ENCODE data around the gene PPP1R27.

PPP1R27 gene

GRCh38 chr17:81801327-81801726, 33.5 kb downstream of the PPP1R27 start:
- Histone ChIP-seq H3K36me3 (no peaks in the 10 kb centered on the region), H3K4me3 (ENCODE audit: low read depth, low read length) (no peak overlapping the region), H3K27me3 (peaks cover 66% of the 10 kb centered on the region), H3K9me3 (peaks cover 3% of the 10 kb centered on the region), H3K4me1 (no peaks in the 10 kb centered on the region)
- DNase-seq = no peak
- TF ChIP-seq CTCF (IDR thresholded peaks at IDR 0.05; ENCODE audit: low read depth, low read length) = no peak

GRCh38 chr17:81794509-81794908, 40.3 kb downstream of the PPP1R27 start:
- Histone ChIP-seq H3K4me1 (no peaks in the 10 kb centered on the region), H3K36me3 (no peaks in the 10 kb centered on the region), H3K27me3 (peaks cover 3% of the 10 kb centered on the region; the same call in 1 of the 2 replicates), H3K4me3 (ENCODE audit: low read depth, low read length) (no peak overlapping the region), H3K9me3 (no peaks in the 10 kb centered on the region; the same call in 1 of the 2 replicates)
- no peak for DNase-seq
- TF ChIP-seq CTCF (IDR thresholded peaks at IDR 0.05; ENCODE audit: low read depth, low read length) = no peak

DNA sequence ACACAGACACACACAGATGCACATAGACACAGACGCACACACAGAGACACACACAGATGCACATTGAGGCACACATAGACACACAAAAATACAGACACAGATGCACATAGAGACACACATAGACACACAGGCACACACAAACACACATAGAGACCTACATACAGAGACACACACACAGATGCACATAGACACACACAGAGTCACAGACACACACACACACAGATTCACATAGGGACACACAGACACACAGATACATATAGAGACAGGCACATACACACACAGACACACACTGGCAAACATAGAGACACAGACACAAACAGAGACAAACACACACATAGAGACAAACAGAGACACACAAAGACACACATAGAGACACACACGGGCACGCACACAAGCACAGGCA, 40.8 kb downstream of the PPP1R27 start:
- no peak for TF ChIP-seq CTCF (IDR thresholded peaks at IDR 0.05; ENCODE audit: low read depth, low read length)
- H3K27me3 ChIP-seq = peaks cover under 1% of the 10 kb centered on the region; the same call in 1 of the 2 replicates

DNA sequence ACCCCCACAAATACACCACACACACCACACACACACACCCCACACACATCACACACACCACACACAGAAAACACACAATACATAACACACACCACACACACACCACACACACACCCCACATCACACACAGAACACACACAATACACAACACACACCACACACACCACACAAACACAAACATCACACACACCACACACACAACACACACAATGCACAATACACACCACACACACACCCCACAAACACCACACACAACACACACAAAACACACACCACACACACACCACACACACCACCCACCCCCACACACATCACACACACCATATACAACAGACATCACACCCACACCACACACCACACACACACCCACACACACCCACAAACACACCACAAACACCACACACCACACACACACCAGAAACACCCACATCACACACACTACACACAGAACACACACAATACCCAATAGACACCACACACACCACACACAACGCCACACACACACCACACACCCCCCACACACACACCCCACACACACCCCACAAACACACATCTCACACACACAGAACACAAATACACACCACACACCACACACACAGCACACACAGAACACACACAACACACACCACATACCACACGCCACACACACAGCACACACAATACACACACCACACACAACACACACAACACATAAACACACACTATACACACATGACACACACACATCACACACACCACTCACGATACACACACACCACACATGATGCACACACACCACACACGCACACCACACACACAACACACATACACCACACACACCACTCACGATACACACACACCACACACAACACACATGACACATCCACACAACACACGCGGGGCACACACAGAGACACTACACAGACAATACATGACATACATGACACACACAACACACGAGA, 41.9 kb downstream of the PPP1R27 start:
- H3K4me3 ChIP-seq (ENCODE audit: low read depth, low read length) = no peak overlapping the region
- DNase-seq = no peak
- no peaks in the 10 kb centered on the region; the same call in 1 of the 2 replicates for H3K9me3 ChIP-seq
- H3K36me3 ChIP-seq = no peaks in the 10 kb centered on the region
- H3K4me1 ChIP-seq = no peaks in the 10 kb centered on the region
- H3K27me3 ChIP-seq = no peaks in the 10 kb centered on the region; the same call in 1 of the 2 replicates
- no peak for TF ChIP-seq CTCF (IDR thresholded peaks at IDR 0.05; ENCODE audit: low read depth, low read length)

More for the DNA sequence above, 40.8 kb downstream of the PPP1R27 start:
- H3K4me3 ChIP-seq (ENCODE audit: low read depth, low read length) = no peak overlapping the region
- no peaks in the 10 kb centered on the region for H3K36me3 ChIP-seq
- H3K9me3 ChIP-seq = no peaks in the 10 kb centered on the region; the same call in 1 of the 2 replicates
- no peaks in the 10 kb centered on the region for H3K4me1 ChIP-seq
- no peak for DNase-seq
